ENCODE data around the gene PNPLA4. TPM values are rescaled to one million over a fixed set of nuclear protein-coding genes. Genes with fewer than 3 reads are reported as not detected.

The PNPLA4 gene
- total RNA-seq: 10 to 100 TPM in 1 of 2 donors, under 1 TPM in 1; 0.95 to 11.6 TPM

- no peaks in the 10 kb centered on the region for H3K4me1 ChIP-seq (ENCODE audit: control insufficient read depth in 1 of 2, low read depth in 2 of 2)
- H3K27me3 ChIP-seq (replicated peaks; ENCODE audit: insufficient read depth): no peaks in the 10 kb centered on the region
- peak within 1 kb of the TSS; percentile 78 for H3K4me3 ChIP-seq
- H3K27ac ChIP-seq: peak within 1 kb of the TSS in 1 of 2 donors; percentile 49
- ATAC-seq (ENCODE audit: insufficient number of reproducible peaks, low FRiP score, low read depth) (peak; percentile 46), DNase-seq (ENCODE audit: low spot score) (peak; percentile 10)
- H3K36me3 ChIP-seq: no peaks in the 10 kb centered on the region
- no peaks in the 10 kb centered on the region for H3K9me3 ChIP-seq
- TF ChIP-seq, protein P1, sequence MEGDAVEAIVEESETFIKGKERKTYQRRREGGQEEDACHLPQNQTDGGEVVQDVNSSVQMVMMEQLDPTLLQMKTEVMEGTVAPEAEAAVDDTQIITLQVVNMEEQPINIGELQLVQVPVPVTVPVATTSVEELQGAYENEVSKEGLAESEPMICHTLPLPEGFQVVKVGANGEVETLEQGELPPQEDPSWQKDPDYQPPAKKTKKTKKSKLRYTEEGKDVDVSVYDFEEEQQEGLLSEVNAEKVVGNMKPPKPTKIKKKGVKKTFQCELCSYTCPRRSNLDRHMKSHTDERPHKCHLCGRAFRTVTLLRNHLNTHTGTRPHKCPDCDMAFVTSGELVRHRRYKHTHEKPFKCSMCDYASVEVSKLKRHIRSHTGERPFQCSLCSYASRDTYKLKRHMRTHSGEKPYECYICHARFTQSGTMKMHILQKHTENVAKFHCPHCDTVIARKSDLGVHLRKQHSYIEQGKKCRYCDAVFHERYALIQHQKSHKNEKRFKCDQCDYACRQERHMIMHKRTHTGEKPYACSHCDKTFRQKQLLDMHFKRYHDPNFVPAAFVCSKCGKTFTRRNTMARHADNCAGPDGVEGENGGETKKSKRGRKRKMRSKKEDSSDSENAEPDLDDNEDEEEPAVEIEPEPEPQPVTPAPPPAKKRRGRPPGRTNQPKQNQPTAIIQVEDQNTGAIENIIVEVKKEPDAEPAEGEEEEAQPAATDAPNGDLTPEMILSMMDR (IDR thresholded peaks at IDR 0.05): no peak
Observed at GRCh38 chrX:7927259-7928167, at the start of gene PNPLA4. PNPLA4 (minus strand) TSS chrX:7927413; CDS start chrX:7926119, 1,294 bp downstream.

GRCh38 chrX:7972586-7972985 is 45.4 kb upstream of the PNPLA4 start:
- Histone ChIP-seq H3K4me1 (ENCODE audit: control insufficient read depth in 1 of 2, low read depth in 2 of 2) (no peaks in the 10 kb centered on the region), H3K36me3 (no peaks in the 10 kb centered on the region), H3K9me3 (no peaks in the 10 kb centered on the region), H3K27ac (no peak overlapping the region), H3K27me3 (replicated peaks; ENCODE audit: insufficient read depth) (no peaks in the 10 kb centered on the region), H3K4me3 (no peak overlapping the region)
- DNase-seq (ENCODE audit: low spot score): no peak
- TF ChIP-seq, protein P1 (IDR thresholded peaks at IDR 0.05): no peak
- no peak for ATAC-seq (ENCODE audit: insufficient number of reproducible peaks, low FRiP score, low read depth)

GRCh38 chrX:7970428-7970827 is 43.2 kb upstream of the PNPLA4 start:
- Histone ChIP-seq H3K9me3 (no peaks in the 10 kb centered on the region), H3K36me3 (no peaks in the 10 kb centered on the region), H3K4me3 (no peak overlapping the region), H3K27ac (no peak overlapping the region), H3K4me1 (ENCODE audit: control insufficient read depth in 1 of 2, low read depth in 2 of 2) (no peaks in the 10 kb centered on the region), H3K27me3 (replicated peaks; ENCODE audit: insufficient read depth) (no peaks in the 10 kb centered on the region)
- DNase-seq (ENCODE audit: low spot score): no peak
- ATAC-seq (ENCODE audit: insufficient number of reproducible peaks, low FRiP score, low read depth): no peak
- TF ChIP-seq, protein P1 (IDR thresholded peaks at IDR 0.05): no peak

GRCh38 chrX:7965436-7965835 is 38.2 kb upstream of the PNPLA4 start:
- DNase-seq (ENCODE audit: low spot score) (no peak), ATAC-seq (ENCODE audit: insufficient number of reproducible peaks, low FRiP score, low read depth) (no peak)
- Histone ChIP-seq H3K4me1 (ENCODE audit: control insufficient read depth in 1 of 2, low read depth in 2 of 2) (no peaks in the 10 kb centered on the region), H3K4me3 (no peak overlapping the region), H3K27me3 (replicated peaks; ENCODE audit: insufficient read depth) (no peaks in the 10 kb centered on the region), H3K36me3 (no peaks in the 10 kb centered on the region), H3K9me3 (no peaks in the 10 kb centered on the region), H3K27ac (no peak overlapping the region)
- TF ChIP-seq, protein P1 (IDR thresholded peaks at IDR 0.05): no peak

GRCh38 chrX:7960246-7960645 is 33.0 kb upstream of the PNPLA4 start:
- DNase-seq (ENCODE audit: low spot score): no peak
- no peak for ATAC-seq (ENCODE audit: insufficient number of reproducible peaks, low FRiP score, low read depth)
- no peak overlapping the region for H3K27ac ChIP-seq
- H3K4me1 ChIP-seq (ENCODE audit: control insufficient read depth in 1 of 2, low read depth in 2 of 2): no peaks in the 10 kb centered on the region
- H3K4me3 ChIP-seq: no peak overlapping the region
- no peaks in the 10 kb centered on the region for H3K9me3 ChIP-seq
- H3K36me3 ChIP-seq: no peaks in the 10 kb centered on the region
- no peaks in the 10 kb centered on the region for H3K27me3 ChIP-seq (replicated peaks; ENCODE audit: insufficient read depth)
- TF ChIP-seq, protein P1 (IDR thresholded peaks at IDR 0.05): no peak
